NCI-H748 treated with DMSO at 0.1 percent for 48 hours (cell line): ENCODE measurements around the gene OR7A10.

Experiments used
- DNase-seq: peaks from one replicate; lab custom pipeline; 2025; lab: John Stamatoyannopoulos, UW

OR7A10 gene

GRCh38 chr19:14848822-14849221 is at the start of gene OR7A10:
Gene OR7A10 (minus strand): TSS chr19:14848922. CDS start chr19:14841877, 7,045 bp downstream.
- DNase-seq, result no peak

GRCh38 chr19:14890643-14891379 is 42.1 kb upstream of the OR7A10 start:
- no peak for DNase-seq

- DNase-seq, result no peak
Measured at GRCh38 chr19:14889994-14890642, 41.4 kb upstream of the OR7A10 start.

GRCh38 chr19:14886032-14886431 is 37.3 kb upstream of the OR7A10 start, which contains the start of gene OR7A17:
Gene OR7A17 (minus strand): TSS chr19:14886132. CDS start chr19:14881355, 4,777 bp downstream.
- no peak for DNase-seq

GRCh38 chr19:14871619-14872230 is 23.0 kb upstream of the OR7A10 start:
- no peak for DNase-seq

- DNase-seq, result no peak
Measured at GRCh38 chr19:14868497-14868896, 19.8 kb upstream of the OR7A10 start.

- DNase-seq, result no peak
Measured at GRCh38 chr19:14843578-14843977, 5.1 kb downstream of the OR7A10 start.

- no peak for DNase-seq
Measured at GRCh38 chr19:14843169-14843568, 5.6 kb downstream of the OR7A10 start.

- no peak for DNase-seq
Measured at GRCh38 chr19:14840206-14840605, 8.5 kb downstream of the OR7A10 start.

GRCh38 chr19:14837391-14837790 is 11.3 kb downstream of the OR7A10 start:
- DNase-seq, result no peak

GRCh38 chr19:14835011-14835410 is 13.7 kb downstream of the OR7A10 start, which contains the start of the genes OR7A5 and OR7C1:
Gene OR7A5 (minus strand): TSS chr19:14835185. CDS start chr19:14828241, 6,944 bp downstream.
Gene OR7C1 (minus strand): TSS chr19:14835185. CDS start chr19:14800136, 35,049 bp downstream.
- DNase-seq, result no peak

GRCh38 chr19:14830702-14831101 is 18.0 kb downstream of the OR7A10 start:
- DNase-seq, result no peak

GRCh38 chr19:14826006-14826405 is 22.7 kb downstream of the OR7A10 start:
- DNase-seq, result no peak

- no peak for DNase-seq
Measured at GRCh38 chr19:14821937-14822336, 26.8 kb downstream of the OR7A10 start.

GRCh38 chr19:14818588-14818987 is 30.1 kb downstream of the OR7A10 start:
- DNase-seq, result no peak

- DNase-seq, result no peak
Measured at GRCh38 chr19:14817052-14817451, 31.7 kb downstream of the OR7A10 start.

GRCh38 chr19:14814982-14815652 is 33.6 kb downstream of the OR7A10 start:
- DNase-seq, result no peak

- DNase-seq, result no peak
Measured at GRCh38 chr19:14809272-14810057, 39.3 kb downstream of the OR7A10 start.

GRCh38 chr19:14804765-14805164 is 44.0 kb downstream of the OR7A10 start:
- no peak for DNase-seq

- no peak for DNase-seq
Measured at GRCh38 chr19:14798760-14799159, 50.0 kb downstream of the OR7A10 start.

GRCh38 chr19:14796021-14796420 is 52.7 kb downstream of the OR7A10 start:
- DNase-seq, result no peak
